H1 (cell line): Measurements from ENCODE around the gene UBR3. TPM values are rescaled to one million over a fixed set of nuclear protein-coding genes. Genes with fewer than 3 reads are reported as not detected.

ENCODE experiments used
- ATF2 ChIP-seq: IDR thresholded peaks from 2 replicates; pipeline ENCODE4 v1.6.1; 2012; ENCODE audit warnings: low read length, inconsistent platforms
- BACH1 ChIP-seq: IDR thresholded peaks from 2 replicates; pipeline ENCODE4 v1.6.1; 2012; ENCODE audit warnings: low read length, improper control_type of control experiment
- NANOG ChIP-seq: IDR thresholded peaks from 2 replicates; pipeline ENCODE4 v1.6.1; 2011; ENCODE audit warnings: low read length, low read depth, mild to moderate bottlenecking, inconsistent platforms; ENCODE audit not compliant: insufficient read depth, poor library complexity, severe bottlenecking
- SP2 ChIP-seq: IDR thresholded peaks from 2 replicates; pipeline ENCODE4 v1.6.1; 2012; ENCODE audit warnings: mild to moderate bottlenecking, low read length, inconsistent platforms
- polyA plus RNA-seq, 7 experiments: library from polyadenylated mRNA; depleted of rRNA in 3 of 7; stranded (reverse) in 5 of 7; unstranded in 2 of 7; fragments of >200 nt in 5 of 7; fragments of 200-250 nt in 2 of 7; gene quantifications; 1 replicate in 5 of 7; 2 replicates in 1 of 7; 4 replicates in 1 of 7; pipeline versions ENCODE4 v1.2.1 to v1.2.3, GENCODE V29; 2011 to 2013; ENCODE audit warnings: missing spikeins in 2 of 7, mixed read lengths in 2 of 7
- total RNA-seq: library from RNA; stranded (reverse); fragmentation: NEBNext Ultra II Directional; extraction: Animal tissue kit (Norgen Biotek cat#: 25700); gene quantifications from 2 replicates; pipeline ENCODE4 v1.2.1, GENCODE V29; 2021

Gene UBR3
- total and polyA plus RNA-seq, 2 of the 8 experiments (the other 6 are each of a cell fraction or from before 2014, with no cell fraction given) = 3.7 to 17.7 TPM

- TF ChIP-seq ATF2 (no peak), BACH1 (no peak), NANOG (no peak), SP2 (no peak)
These were observed 96.7 kb downstream of the UBR3 start (continued) for GRCh38 chr2:169923977-169924376.
